HG03565 (cell line): ENCODE measurements around the gene GBX1.

Source experiments
- ATAC-seq: cut with Tn5 transposase; IDR thresholded peaks from one replicate; pipeline ENCODE4 v1.9.1; 2021; ENCODE audit warnings: mild to moderate bottlenecking, moderate library complexity; ENCODE audit not compliant: unreplicated experiment

The GBX1 gene

GRCh38 chr7:151116603-151117440, 50.7 kb downstream of the GBX1 start:
- ATAC-seq = no peak

- ATAC-seq = no peak
Observed at GRCh38 chr7:151115836-151116418, 51.6 kb downstream of the GBX1 start.

GRCh38 chr7:151115121-151115835, 52.2 kb downstream of the GBX1 start:
- no peak for ATAC-seq

- ATAC-seq = no peak
Observed at GRCh38 chr7:151114151-151115090, 53.1 kb downstream of the GBX1 start.

GRCh38 chr7:151113344-151114150, 53.9 kb downstream of the GBX1 start:
- ATAC-seq = no peak

- ATAC-seq = peak; percentile 66
Observed at GRCh38 chr7:151110941-151111645, 56.4 kb downstream of the GBX1 start.

GRCh38 chr7:151110236-151110940, 57.1 kb downstream of the GBX1 start:
- ATAC-seq = no peak

- no peak for ATAC-seq
Observed at GRCh38 chr7:151109094-151110048, 58.1 kb downstream of the GBX1 start.

- ATAC-seq = no peak
Observed at GRCh38 chr7:151107882-151108281, 59.6 kb downstream of the GBX1 start.

- no peak for ATAC-seq
Observed at GRCh38 chr7:151104411-151105235, 62.9 kb downstream of the GBX1 start.

GRCh38 chr7:151103973-151104372, 63.5 kb downstream of the GBX1 start:
- ATAC-seq = no peak

GRCh38 chr7:151102991-151103390, 64.5 kb downstream of the GBX1 start:
- ATAC-seq = no peak

- ATAC-seq = no peak
Observed at GRCh38 chr7:151101621-151102396, 65.7 kb downstream of the GBX1 start.

GRCh38 chr7:151100921-151101320, 66.6 kb downstream of the GBX1 start:
- ATAC-seq = no peak

- no peak for ATAC-seq
Observed at GRCh38 chr7:151099486-151100211, 67.8 kb downstream of the GBX1 start.
